SK-N-SH treated with all-trans-retinoic acid at 6 μM for 48 hours (cell line): ENCODE data around the gene RND3.

Experiments used
- ATAC-seq: fragments of 200-7000 bp; cut with Tn5 transposase; 3 replicates; pipeline ENCODE4 v1.9.1; 2020; ENCODE audit warnings: mild to moderate bottlenecking, moderate library complexity
- ARNTL ChIP-seq: fragments of 450-650 bp; formaldehyde crosslinking; IDR thresholded peaks from 2 replicates; pipeline ENCODE4 v1.5.0; 2020; ENCODE audit warnings: low read depth, mild to moderate bottlenecking, moderate library complexity, borderline replicate concordance
- BACH2 ChIP-seq: fragments of 250-450 bp; sonication (Bioruptor Pico); IDR thresholded peaks from 2 replicates; pipeline ENCODE4 v1.9.0; 2021; ENCODE audit warnings: mild to moderate bottlenecking, borderline replicate concordance
- CSDC2 ChIP-seq: fragments of 250-450 bp; sonication (Bioruptor Pico); IDR thresholded peaks from 2 replicates; pipeline ENCODE4 v1.5.0; 2020; ENCODE audit warnings: mild to moderate bottlenecking, moderate library complexity
- ESRRG ChIP-seq: fragments of 250-450 bp; sonication (Bioruptor Pico); IDR thresholded peaks from 2 replicates; pipeline ENCODE4 v1.6.1; 2021; ENCODE audit warnings: mild to moderate bottlenecking
- GLIS3 ChIP-seq: fragments of 250-450 bp; sonication (Bioruptor Pico); IDR thresholded peaks from 2 replicates; pipeline ENCODE4 v1.5.0; 2020; ENCODE audit warnings: mild to moderate bottlenecking, moderate library complexity
- ISL1 ChIP-seq: fragments of 250-450 bp; sonication (Bioruptor Pico); IDR thresholded peaks from 2 replicates; pipeline ENCODE4 v2.1.2; 2022; ENCODE audit warnings: mild to moderate bottlenecking, moderate library complexity
- OSR1 ChIP-seq: fragments of 250-450 bp; sonication (Bioruptor Pico); IDR thresholded peaks from 2 replicates; pipeline ENCODE4 v1.8.0; 2022; ENCODE audit warnings: moderate library complexity, mild to moderate bottlenecking, inconsistent platforms
- PPARA ChIP-seq: fragments of 250-450 bp; sonication (Bioruptor Pico); IDR thresholded peaks from 2 replicates; pipeline ENCODE4 v1.5.0; 2020; ENCODE audit warnings: mild to moderate bottlenecking, borderline replicate concordance
- RARB ChIP-seq: fragments of 250-450 bp; sonication (Bioruptor Pico); IDR thresholded peaks from 2 replicates; pipeline ENCODE4 v1.8.0; 2021; ENCODE audit warnings: mild to moderate bottlenecking, moderate library complexity
- SNAI2 ChIP-seq: fragments of 250-450 bp; sonication (Bioruptor Pico); IDR thresholded peaks from 2 replicates; pipeline ENCODE4 v1.5.0; 2020; ENCODE audit warnings: mild to moderate bottlenecking, moderate library complexity
- TCF4 ChIP-seq: fragments of 250-450 bp; sonication (Bioruptor Pico); IDR thresholded peaks from 2 replicates; pipeline ENCODE4 v1.8.0; 2021; ENCODE audit warnings: mild to moderate bottlenecking, moderate library complexity, borderline replicate concordance
- TOX ChIP-seq: fragments of 250-450 bp; sonication (Bioruptor Pico); IDR thresholded peaks from 2 replicates; pipeline ENCODE4 v1.8.0; 2021; ENCODE audit warnings: mild to moderate bottlenecking, moderate library complexity, borderline replicate concordance
- ZC3H10 ChIP-seq: fragments of 250-450 bp; sonication (Bioruptor Pico); IDR thresholded peaks from 2 replicates; pipeline ENCODE4 v1.5.1; 2021; ENCODE audit warnings: mild to moderate bottlenecking, moderate library complexity
- ZFP3 ChIP-seq: fragments of 250-450 bp; sonication (Bioruptor Pico); IDR thresholded peaks from 2 replicates; pipeline ENCODE4 v1.5.0; 2020; ENCODE audit warnings: mild to moderate bottlenecking, moderate library complexity
- ZFP30 ChIP-seq: fragments of 450-650 bp; formaldehyde crosslinking; IDR thresholded peaks from 2 replicates; pipeline ENCODE4 v1.5.0; 2022; ENCODE audit warnings: mild to moderate bottlenecking, moderate library complexity
- ZNF565 ChIP-seq: fragments of 450-650 bp; formaldehyde crosslinking; conservative IDR thresholded peaks from 2 replicates; pipeline ENCODE4 v1.5.0; 2020; ENCODE audit warnings: low read depth, mild to moderate bottlenecking, moderate library complexity
- ZNF70 ChIP-seq: fragments of 450-650 bp; formaldehyde crosslinking; IDR thresholded peaks from 2 replicates; pipeline ENCODE4 v1.5.0; 2020; ENCODE audit warnings: mild to moderate bottlenecking, moderate library complexity
- ZNF8 ChIP-seq: fragments of 450-650 bp; formaldehyde crosslinking; IDR thresholded peaks from 2 replicates; pipeline ENCODE4 v1.5.0; 2020; ENCODE audit warnings: mild to moderate bottlenecking, moderate library complexity
- TF ChIP-seq, protein P1 (sequence below): fragments of 250-450 bp; sonication (Bioruptor Pico); IDR thresholded peaks from 2 replicates; pipeline ENCODE4 v1.8.0; 2021; ENCODE audit warnings: low read depth, mild to moderate bottlenecking, moderate library complexity, borderline replicate concordance
- TF ChIP-seq, protein P2 (sequence below): fragments of 250-450 bp; sonication (Bioruptor Pico); IDR thresholded peaks from 2 replicates; pipeline ENCODE4 v1.8.0; 2020; ENCODE audit warnings: mild to moderate bottlenecking, moderate library complexity, borderline replicate concordance
- TF ChIP-seq, protein P3 (sequence below): fragments of 250-450 bp; sonication (Bioruptor Pico); IDR thresholded peaks from 2 replicates; pipeline ENCODE4 v1.5.0; 2020; ENCODE audit warnings: mild to moderate bottlenecking, moderate library complexity
- TF ChIP-seq, protein P4 (sequence below): fragments of 250-450 bp; sonication (Bioruptor Pico); IDR thresholded peaks from 2 replicates; pipeline ENCODE4 v1.5.1; 2021; ENCODE audit warnings: mild to moderate bottlenecking, moderate library complexity

Gene RND3

DNA sequence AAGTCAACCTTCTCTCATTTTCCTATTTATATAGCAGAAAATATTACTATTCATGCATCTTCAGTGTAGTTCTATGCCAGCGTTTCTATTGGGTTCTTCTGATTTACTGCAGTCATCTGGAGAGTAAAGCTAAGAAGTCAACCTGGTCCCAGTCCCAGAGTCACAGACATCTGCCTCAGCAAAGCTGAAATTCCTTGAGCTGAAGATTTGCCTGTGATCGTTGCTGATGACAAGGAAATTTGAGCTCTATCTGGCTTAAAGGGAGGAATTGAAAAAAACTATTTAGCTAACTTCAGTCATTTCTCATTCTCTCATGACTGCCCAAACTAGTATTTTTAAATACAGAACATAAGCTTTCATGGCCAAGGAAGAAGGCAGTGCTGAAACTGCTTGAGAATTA, 45.7 kb downstream of the RND3 start:
- ATAC-seq: no peak
- no peak for TF ChIP-seq TOX
- TF ChIP-seq CSDC2 (CRISPR knock-in tag): no peak
- no peak for TF ChIP-seq GLIS3 (CRISPR knock-in tag)
- no peak for TF ChIP-seq ZNF70 (CRISPR knock-in tag)
- TF ChIP-seq BACH2: no peak
- TF ChIP-seq, protein P1, sequence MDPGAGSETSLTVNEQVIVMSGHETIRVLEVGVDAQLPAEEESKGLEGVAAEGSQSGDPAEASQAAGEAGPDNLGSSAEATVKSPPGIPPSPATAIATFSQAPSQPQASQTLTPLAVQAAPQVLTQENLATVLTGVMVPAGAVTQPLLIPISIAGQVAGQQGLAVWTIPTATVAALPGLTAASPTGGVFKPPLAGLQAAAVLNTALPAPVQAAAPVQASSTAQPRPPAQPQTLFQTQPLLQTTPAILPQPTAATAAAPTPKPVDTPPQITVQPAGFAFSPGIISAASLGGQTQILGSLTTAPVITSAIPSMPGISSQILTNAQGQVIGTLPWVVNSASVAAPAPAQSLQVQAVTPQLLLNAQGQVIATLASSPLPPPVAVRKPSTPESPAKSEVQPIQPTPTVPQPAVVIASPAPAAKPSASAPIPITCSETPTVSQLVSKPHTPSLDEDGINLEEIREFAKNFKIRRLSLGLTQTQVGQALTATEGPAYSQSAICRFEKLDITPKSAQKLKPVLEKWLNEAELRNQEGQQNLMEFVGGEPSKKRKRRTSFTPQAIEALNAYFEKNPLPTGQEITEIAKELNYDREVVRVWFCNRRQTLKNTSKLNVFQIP (CRISPR knock-in tag): no peak
- no peak for TF ChIP-seq ARNTL (CRISPR knock-in tag)
- TF ChIP-seq ZNF565: no peak
- TF ChIP-seq PPARA (CRISPR knock-in tag): no peak
- no peak for TF ChIP-seq OSR1 (CRISPR knock-in tag)
- TF ChIP-seq SNAI2: no peak
- no peak for TF ChIP-seq ZFP30

GRCh38 chr2:150441226-150441625, 46.2 kb downstream of the RND3 start:
- no peak for ATAC-seq
- TF ChIP-seq GLIS3 (CRISPR knock-in tag) (no peak), ZFP30 (no peak), ZNF70 (CRISPR knock-in tag) (no peak), ESRRG (CRISPR knock-in tag) (no peak)
- TF ChIP-seq, protein P2, sequence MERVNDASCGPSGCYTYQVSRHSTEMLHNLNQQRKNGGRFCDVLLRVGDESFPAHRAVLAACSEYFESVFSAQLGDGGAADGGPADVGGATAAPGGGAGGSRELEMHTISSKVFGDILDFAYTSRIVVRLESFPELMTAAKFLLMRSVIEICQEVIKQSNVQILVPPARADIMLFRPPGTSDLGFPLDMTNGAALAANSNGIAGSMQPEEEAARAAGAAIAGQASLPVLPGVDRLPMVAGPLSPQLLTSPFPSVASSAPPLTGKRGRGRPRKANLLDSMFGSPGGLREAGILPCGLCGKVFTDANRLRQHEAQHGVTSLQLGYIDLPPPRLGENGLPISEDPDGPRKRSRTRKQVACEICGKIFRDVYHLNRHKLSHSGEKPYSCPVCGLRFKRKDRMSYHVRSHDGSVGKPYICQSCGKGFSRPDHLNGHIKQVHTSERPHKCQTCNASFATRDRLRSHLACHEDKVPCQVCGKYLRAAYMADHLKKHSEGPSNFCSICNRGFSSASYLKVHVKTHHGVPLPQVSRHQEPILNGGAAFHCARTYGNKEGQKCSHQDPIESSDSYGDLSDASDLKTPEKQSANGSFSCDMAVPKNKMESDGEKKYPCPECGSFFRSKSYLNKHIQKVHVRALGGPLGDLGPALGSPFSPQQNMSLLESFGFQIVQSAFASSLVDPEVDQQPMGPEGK: no peak
- TF ChIP-seq, protein P1 (CRISPR knock-in tag): no peak

- ATAC-seq: no peak
- TF ChIP-seq, protein P3, sequence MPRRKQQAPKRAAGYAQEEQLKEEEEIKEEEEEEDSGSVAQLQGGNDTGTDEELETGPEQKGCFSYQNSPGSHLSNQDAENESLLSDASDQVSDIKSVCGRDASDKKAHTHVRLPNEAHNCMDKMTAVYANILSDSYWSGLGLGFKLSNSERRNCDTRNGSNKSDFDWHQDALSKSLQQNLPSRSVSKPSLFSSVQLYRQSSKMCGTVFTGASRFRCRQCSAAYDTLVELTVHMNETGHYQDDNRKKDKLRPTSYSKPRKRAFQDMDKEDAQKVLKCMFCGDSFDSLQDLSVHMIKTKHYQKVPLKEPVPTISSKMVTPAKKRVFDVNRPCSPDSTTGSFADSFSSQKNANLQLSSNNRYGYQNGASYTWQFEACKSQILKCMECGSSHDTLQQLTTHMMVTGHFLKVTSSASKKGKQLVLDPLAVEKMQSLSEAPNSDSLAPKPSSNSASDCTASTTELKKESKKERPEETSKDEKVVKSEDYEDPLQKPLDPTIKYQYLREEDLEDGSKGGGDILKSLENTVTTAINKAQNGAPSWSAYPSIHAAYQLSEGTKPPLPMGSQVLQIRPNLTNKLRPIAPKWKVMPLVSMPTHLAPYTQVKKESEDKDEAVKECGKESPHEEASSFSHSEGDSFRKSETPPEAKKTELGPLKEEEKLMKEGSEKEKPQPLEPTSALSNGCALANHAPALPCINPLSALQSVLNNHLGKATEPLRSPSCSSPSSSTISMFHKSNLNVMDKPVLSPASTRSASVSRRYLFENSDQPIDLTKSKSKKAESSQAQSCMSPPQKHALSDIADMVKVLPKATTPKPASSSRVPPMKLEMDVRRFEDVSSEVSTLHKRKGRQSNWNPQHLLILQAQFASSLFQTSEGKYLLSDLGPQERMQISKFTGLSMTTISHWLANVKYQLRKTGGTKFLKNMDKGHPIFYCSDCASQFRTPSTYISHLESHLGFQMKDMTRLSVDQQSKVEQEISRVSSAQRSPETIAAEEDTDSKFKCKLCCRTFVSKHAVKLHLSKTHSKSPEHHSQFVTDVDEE: no peak
- TF ChIP-seq OSR1 (CRISPR knock-in tag): no peak
- TF ChIP-seq ISL1: no peak
- TF ChIP-seq TCF4 (CRISPR knock-in tag): no peak
- TF ChIP-seq SNAI2: no peak
- no peak for TF ChIP-seq ZFP3 (CRISPR knock-in tag)
- no peak for TF ChIP-seq ARNTL (CRISPR knock-in tag)
- no peak for TF ChIP-seq ZNF8 (CRISPR knock-in tag)
- TF ChIP-seq ZC3H10 (CRISPR knock-in tag): no peak
- no peak for TF ChIP-seq ZNF565
- TF ChIP-seq ESRRG (CRISPR knock-in tag): no peak
- TF ChIP-seq ZNF70 (CRISPR knock-in tag): no peak
- TF ChIP-seq RARB: no peak
- TF ChIP-seq, protein P4, sequence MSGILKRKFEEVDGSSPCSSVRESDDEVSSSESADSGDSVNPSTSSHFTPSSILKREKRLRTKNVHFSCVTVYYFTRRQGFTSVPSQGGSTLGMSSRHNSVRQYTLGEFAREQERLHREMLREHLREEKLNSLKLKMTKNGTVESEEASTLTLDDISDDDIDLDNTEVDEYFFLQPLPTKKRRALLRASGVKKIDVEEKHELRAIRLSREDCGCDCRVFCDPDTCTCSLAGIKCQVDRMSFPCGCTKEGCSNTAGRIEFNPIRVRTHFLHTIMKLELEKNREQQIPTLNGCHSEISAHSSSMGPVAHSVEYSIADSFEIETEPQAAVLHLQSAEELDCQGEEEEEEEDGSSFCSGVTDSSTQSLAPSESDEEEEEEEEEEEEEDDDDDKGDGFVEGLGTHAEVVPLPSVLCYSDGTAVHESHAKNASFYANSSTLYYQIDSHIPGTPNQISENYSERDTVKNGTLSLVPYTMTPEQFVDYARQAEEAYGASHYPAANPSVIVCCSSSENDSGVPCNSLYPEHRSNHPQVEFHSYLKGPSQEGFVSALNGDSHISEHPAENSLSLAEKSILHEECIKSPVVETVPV (CRISPR knock-in tag): no peak
These were observed 48.8 kb downstream of the RND3 start for GRCh38 chr2:150438654-150439053.
